OCI-LY7 (cell line): ENCODE measurements around the gene STAMBPL1.

ENCODE experiments used
- EZH2phosphoT487 ChIP-seq: fragments of 200-600 bp; sonication (generic); IDR thresholded peaks from 2 replicates; pipeline ENCODE4 v1.6.1; 2018; ENCODE audit warnings: low read depth, borderline replicate concordance, mild to moderate bottlenecking, mixed run types, antibody characterized with exemption, low read length, moderate library complexity, mixed read lengths
- TF ChIP-seq, protein P1 (sequence below): fragments of 200-600 bp; sonication (generic); conservative IDR thresholded peaks from 2 replicates; pipeline ENCODE4 v1.5.1; 2014; ENCODE audit warnings: mild to moderate bottlenecking, antibody characterized with exemption, low read length, moderate library complexity, mixed read lengths

DNA sequence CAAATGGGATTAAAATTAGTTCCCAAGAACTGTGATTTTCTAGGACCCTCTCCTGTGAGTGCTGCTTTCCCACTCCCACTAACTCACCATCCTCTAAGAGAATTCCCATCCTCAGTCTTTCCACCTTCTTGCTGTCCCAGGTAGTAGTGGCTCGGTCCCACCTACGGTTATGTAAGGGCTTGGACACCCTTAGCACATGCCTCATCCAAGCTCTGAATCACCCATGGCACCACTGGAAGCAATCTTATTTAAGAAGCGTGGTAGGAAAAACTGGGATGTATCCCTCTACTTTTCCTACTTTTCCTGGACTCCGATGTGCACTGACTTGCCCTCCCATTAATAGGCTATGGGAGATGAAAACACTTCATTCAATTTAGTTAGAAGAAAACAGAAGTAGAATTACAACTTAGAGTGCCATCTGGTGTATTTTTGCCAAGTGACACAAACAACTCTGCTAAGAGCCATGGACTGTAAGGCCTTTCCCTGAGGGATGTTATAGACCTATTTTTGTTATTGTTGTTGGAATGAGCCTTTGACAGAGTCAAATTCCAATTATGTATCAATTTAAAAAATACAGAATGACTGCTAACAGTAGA lies 14.7 kb upstream of the STAMBPL1 start:
- TF ChIP-seq, protein P1, sequence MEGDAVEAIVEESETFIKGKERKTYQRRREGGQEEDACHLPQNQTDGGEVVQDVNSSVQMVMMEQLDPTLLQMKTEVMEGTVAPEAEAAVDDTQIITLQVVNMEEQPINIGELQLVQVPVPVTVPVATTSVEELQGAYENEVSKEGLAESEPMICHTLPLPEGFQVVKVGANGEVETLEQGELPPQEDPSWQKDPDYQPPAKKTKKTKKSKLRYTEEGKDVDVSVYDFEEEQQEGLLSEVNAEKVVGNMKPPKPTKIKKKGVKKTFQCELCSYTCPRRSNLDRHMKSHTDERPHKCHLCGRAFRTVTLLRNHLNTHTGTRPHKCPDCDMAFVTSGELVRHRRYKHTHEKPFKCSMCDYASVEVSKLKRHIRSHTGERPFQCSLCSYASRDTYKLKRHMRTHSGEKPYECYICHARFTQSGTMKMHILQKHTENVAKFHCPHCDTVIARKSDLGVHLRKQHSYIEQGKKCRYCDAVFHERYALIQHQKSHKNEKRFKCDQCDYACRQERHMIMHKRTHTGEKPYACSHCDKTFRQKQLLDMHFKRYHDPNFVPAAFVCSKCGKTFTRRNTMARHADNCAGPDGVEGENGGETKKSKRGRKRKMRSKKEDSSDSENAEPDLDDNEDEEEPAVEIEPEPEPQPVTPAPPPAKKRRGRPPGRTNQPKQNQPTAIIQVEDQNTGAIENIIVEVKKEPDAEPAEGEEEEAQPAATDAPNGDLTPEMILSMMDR, result peak; percentile 45
- no peak for TF ChIP-seq EZH2phosphoT487
